ENCODE measurements around the gene SNIP1. TPM values are rescaled to one million over a fixed set of nuclear protein-coding genes. Genes with fewer than 3 reads are reported as not detected.
"Not testable (repeated sequence)": the region's sequence is repeated elsewhere in the genome, so short reads cannot be mapped to it uniquely, and the experiment has no call there.

The SNIP1 gene
- total RNA-seq, 2 experiments from 2014 or later: 57.9 to 64.7 TPM

DNA sequence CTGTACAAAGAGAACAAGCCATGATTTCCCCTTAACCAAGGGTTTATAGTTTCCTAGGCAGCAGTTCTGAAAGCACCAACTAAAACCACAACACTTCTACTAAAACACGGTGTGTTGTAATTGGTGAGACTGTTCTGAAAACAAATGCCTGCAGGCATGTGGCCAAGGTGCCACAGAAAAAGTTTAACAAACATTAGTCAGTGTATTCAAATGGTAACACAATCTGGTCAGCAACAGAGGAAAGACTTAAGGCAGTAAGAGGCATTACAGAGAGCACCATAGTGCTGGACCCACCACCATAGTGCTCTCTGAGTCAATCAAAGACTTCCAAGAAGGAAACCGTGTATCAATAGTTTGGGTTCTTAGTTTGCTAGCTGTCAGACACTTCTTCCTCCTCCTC is 16.7 kb downstream of the SNIP1 start:
- ChIA-PET POLR2A (no interaction called here), CTCF (no interaction called here)
- DNase-seq (no peak), ATAC-seq (ENCODE audit: poor library complexity) (no peak)
- peaks cover 24% of the 10 kb centered on the region for H3K4me1 Mint-ChIP-seq (ENCODE audit: low read depth)
- H3K9me3 Mint-ChIP-seq: no peaks in the 10 kb centered on the region
- H3K36me3 ChIP-seq (ENCODE audit: insufficient read depth, low read length): peaks cover 62% of the 10 kb centered on the region
- no peaks in the 10 kb centered on the region for H3K9me3 ChIP-seq (ENCODE audit: control insufficient read depth in 1 of 2, insufficient read depth in 1 of 2, low read length in 2 of 2)
- intact Hi-C loops (cut with DNase I, micrococcal nuclease): no loop called here
- H3K27me3 ChIP-seq (ENCODE audit: control insufficient read depth in 1 of 2, insufficient read depth in 2 of 2, low read length in 2 of 2): no peaks in the 10 kb centered on the region
- no peak overlapping the region for H3K27ac ChIP-seq (ENCODE audit: low read depth in 1 of 2, low read length in 2 of 2)
- TF ChIP-seq, protein P1, sequence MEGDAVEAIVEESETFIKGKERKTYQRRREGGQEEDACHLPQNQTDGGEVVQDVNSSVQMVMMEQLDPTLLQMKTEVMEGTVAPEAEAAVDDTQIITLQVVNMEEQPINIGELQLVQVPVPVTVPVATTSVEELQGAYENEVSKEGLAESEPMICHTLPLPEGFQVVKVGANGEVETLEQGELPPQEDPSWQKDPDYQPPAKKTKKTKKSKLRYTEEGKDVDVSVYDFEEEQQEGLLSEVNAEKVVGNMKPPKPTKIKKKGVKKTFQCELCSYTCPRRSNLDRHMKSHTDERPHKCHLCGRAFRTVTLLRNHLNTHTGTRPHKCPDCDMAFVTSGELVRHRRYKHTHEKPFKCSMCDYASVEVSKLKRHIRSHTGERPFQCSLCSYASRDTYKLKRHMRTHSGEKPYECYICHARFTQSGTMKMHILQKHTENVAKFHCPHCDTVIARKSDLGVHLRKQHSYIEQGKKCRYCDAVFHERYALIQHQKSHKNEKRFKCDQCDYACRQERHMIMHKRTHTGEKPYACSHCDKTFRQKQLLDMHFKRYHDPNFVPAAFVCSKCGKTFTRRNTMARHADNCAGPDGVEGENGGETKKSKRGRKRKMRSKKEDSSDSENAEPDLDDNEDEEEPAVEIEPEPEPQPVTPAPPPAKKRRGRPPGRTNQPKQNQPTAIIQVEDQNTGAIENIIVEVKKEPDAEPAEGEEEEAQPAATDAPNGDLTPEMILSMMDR (IDR thresholded peaks at IDR 0.05): no peak
- H3K27me3 Mint-ChIP-seq: no peaks in the 10 kb centered on the region
- H3K4me3 Mint-ChIP-seq: no peak overlapping the region
- no peaks in the 10 kb centered on the region for H3K4me1 ChIP-seq (ENCODE audit: insufficient read depth, low read length)
- H3K36me3 Mint-ChIP-seq (ENCODE audit: low read depth): peaks cover 81% of the 10 kb centered on the region
- no peak overlapping the region for H3K27ac Mint-ChIP-seq
- H3K4me3 ChIP-seq (ENCODE audit: low read length): no peak overlapping the region

DNA sequence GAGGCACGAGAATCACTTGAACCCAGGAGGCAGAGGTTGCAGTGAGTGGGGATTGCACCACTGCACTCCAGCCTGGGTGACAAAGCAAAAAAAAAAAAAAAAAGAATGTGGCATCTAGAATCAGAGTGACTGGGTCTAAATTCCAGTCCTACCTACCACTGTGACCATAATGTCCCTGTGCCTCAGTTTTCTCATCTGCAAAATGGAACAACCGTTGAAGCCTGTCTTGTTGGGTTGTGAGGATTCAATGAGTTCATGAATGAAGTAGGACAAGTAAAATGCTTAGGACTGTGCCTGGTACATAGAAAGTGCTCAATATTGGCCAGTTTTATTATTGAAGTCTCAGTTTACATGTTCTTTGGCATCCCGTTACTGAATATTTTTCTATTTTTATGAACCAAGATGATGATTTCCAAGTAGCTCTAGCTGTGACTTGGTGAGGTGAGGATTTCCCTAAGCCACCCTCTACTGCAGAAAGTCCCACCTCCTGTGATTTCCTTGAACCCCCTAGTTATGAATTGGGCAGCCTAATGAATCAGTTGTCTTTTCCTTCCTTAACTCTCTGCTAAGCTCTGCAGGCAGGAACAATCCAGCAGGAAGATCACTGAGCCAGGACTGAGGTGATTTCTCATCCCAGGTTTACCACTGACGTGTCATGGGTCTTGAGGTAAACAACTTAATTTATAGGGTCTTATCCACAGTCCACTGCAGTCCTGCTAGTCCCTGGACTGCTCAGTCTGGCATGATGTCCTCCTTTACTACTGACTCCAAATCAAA is 20.6 kb downstream of the SNIP1 start:
- TF ChIP-seq, protein P1 (IDR thresholded peaks at IDR 0.05): no peak
- Mint-ChIP-seq H3K27ac (peak overlapping the region; percentile 22), H3K36me3 (ENCODE audit: low read depth) (peaks cover 49% of the 10 kb centered on the region), H3K27me3 (no peaks in the 10 kb centered on the region), H3K4me1 (ENCODE audit: low read depth) (peaks cover 24% of the 10 kb centered on the region), H3K9me3 (no peaks in the 10 kb centered on the region), H3K4me3 (no peak overlapping the region)
- H3K27ac ChIP-seq (ENCODE audit: low read depth in 1 of 2, low read length in 2 of 2): no peak overlapping the region
- peaks cover 31% of the 10 kb centered on the region for H3K36me3 ChIP-seq (ENCODE audit: insufficient read depth, low read length)
- POLR2A ChIA-PET: no interaction called here
- ATAC-seq (ENCODE audit: poor library complexity) (no peak), DNase-seq (no peak)
- CTCF ChIA-PET: no interaction called here
- H3K4me3 ChIP-seq (ENCODE audit: low read length): no peak overlapping the region
- H3K4me1 ChIP-seq (ENCODE audit: insufficient read depth, low read length): no peaks in the 10 kb centered on the region
- intact Hi-C loops (cut with DNase I, micrococcal nuclease): no loop called here
- H3K9me3 ChIP-seq (ENCODE audit: control insufficient read depth in 1 of 2, insufficient read depth in 1 of 2, low read length in 2 of 2): no peaks in the 10 kb centered on the region
- H3K27me3 ChIP-seq (ENCODE audit: control insufficient read depth in 1 of 2, insufficient read depth in 2 of 2, low read length in 2 of 2): no peaks in the 10 kb centered on the region

DNA sequence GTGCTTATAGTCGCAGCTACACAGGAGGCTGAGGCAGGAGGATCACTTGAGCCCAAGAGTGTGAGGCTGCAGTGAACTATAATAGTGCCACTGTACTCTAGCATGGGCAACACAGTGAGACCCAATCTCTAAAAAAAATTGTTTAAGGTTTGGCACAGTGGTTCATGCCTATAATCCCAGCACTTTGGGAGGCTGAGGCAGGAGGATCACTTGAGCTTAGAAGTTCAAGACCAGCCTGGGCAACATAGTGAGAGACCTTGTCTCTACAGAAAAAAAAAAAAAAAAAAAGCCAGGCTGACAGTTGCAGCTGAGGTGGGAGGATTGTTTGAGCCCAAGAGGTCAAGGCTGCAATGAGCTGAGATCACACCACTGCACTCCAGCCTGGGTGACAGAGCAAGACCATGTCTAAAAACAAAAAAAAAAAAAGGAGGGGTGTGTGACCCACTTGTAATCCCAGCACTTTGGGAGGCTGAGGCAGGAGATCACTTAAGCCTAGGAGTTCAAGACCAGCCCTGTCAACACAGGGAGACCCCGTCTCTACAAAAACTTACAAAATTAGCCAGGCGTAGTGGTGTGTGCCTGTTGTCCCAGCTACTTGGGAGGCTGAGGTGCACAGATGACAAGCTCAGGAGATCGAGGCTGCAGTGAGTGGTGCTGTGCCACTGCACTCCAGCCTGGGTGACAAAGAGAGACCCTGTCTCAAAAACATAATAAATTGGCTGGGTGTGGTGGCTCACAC is 21.5 kb downstream of the SNIP1 start:
- H3K27ac ChIP-seq (ENCODE audit: low read depth in 1 of 2, low read length in 2 of 2); H3K4me1 ChIP-seq (ENCODE audit: insufficient read depth, low read length); H3K4me3 Mint-ChIP-seq; DNase-seq; H3K9me3 ChIP-seq (ENCODE audit: control insufficient read depth in 1 of 2, insufficient read depth in 1 of 2, low read length in 2 of 2); ATAC-seq (ENCODE audit: poor library complexity); H3K27me3 Mint-ChIP-seq; POLR2A ChIA-PET; H3K4me3 ChIP-seq (ENCODE audit: low read length); H3K27ac Mint-ChIP-seq; intact Hi-C loops (cut with DNase I, micrococcal nuclease); H3K27me3 ChIP-seq (ENCODE audit: control insufficient read depth in 1 of 2, insufficient read depth in 2 of 2, low read length in 2 of 2); H3K9me3 Mint-ChIP-seq: not testable (repeated sequence)
- peaks cover 27% of the 10 kb centered on the region for H3K36me3 ChIP-seq (ENCODE audit: insufficient read depth, low read length)
- CTCF ChIA-PET: interaction anchor here (1.0 kb wide), 1 partner anchor 18 kb away, joined by 4 read pairs; the partner anchor contains the start of gene MEAF6
- Mint-ChIP-seq H3K36me3 (ENCODE audit: low read depth) (peaks cover 40% of the 10 kb centered on the region), H3K4me1 (ENCODE audit: low read depth) (peaks cover 22% of the 10 kb centered on the region)

DNA sequence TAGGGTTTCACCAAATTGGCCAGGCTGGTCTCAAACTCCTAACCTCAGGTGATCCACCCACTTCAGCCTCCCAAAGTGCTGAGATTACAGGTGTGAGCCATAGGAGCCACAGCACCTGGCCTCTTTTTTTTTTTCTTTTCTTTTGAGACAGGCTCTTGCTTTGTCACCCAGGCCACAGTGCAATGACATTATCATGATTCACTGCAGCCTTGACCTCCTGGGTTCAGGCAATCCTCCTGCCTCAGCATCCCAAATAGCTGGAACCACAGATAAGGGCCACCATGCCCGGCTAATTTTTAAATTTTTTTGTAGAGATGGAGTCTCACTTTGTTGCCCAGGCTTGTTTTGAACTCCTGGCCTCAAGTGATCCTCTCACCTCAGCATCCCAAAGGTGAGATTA is 24.2 kb downstream of the SNIP1 start:
- H3K9me3 Mint-ChIP-seq; H3K4me3 Mint-ChIP-seq; DNase-seq; H3K27me3 Mint-ChIP-seq; H3K36me3 ChIP-seq (ENCODE audit: insufficient read depth, low read length); H3K4me1 Mint-ChIP-seq (ENCODE audit: low read depth); H3K9me3 ChIP-seq (ENCODE audit: control insufficient read depth in 1 of 2, insufficient read depth in 1 of 2, low read length in 2 of 2); H3K4me1 ChIP-seq (ENCODE audit: insufficient read depth, low read length); CTCF ChIA-PET; H3K27ac ChIP-seq (ENCODE audit: low read depth in 1 of 2, low read length in 2 of 2); H3K27ac Mint-ChIP-seq; H3K4me3 ChIP-seq (ENCODE audit: low read length); intact Hi-C loops (cut with DNase I, micrococcal nuclease); H3K27me3 ChIP-seq (ENCODE audit: control insufficient read depth in 1 of 2, insufficient read depth in 2 of 2, low read length in 2 of 2); ATAC-seq (ENCODE audit: poor library complexity); POLR2A ChIA-PET: not testable (repeated sequence)
- peaks cover 15% of the 10 kb centered on the region for H3K36me3 Mint-ChIP-seq (ENCODE audit: low read depth)

Measured in CD4-positive, alpha-beta T cell (primary cell).